ENCODE data around the gene BPIFA1. TPM values are rescaled to one million over a fixed set of nuclear protein-coding genes. Genes with fewer than 3 reads are reported as not detected.

BPIFA1 gene
- polyA plus RNA-seq, 1 donor, result not detected

DNA sequence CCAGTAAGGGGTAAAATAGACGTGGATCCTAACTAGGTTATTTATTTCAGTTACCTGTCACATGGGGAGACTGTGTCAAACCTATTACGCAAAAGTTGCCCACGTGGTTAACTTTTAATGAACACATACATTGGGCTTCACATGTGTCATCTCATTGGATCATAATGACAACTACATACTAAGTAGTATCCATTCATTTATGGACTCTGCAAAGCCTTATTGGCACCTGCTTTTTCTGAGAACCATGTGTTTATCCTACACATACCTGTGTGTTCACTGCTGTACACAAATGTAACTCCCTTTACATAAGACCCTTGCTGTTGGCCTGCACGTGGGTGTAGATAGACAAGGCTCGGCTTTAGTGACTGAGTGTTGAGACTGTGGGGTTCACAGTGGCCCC lies 5.1 kb downstream of the BPIFA1 start:
- DNase-seq, result no peak

DNA sequence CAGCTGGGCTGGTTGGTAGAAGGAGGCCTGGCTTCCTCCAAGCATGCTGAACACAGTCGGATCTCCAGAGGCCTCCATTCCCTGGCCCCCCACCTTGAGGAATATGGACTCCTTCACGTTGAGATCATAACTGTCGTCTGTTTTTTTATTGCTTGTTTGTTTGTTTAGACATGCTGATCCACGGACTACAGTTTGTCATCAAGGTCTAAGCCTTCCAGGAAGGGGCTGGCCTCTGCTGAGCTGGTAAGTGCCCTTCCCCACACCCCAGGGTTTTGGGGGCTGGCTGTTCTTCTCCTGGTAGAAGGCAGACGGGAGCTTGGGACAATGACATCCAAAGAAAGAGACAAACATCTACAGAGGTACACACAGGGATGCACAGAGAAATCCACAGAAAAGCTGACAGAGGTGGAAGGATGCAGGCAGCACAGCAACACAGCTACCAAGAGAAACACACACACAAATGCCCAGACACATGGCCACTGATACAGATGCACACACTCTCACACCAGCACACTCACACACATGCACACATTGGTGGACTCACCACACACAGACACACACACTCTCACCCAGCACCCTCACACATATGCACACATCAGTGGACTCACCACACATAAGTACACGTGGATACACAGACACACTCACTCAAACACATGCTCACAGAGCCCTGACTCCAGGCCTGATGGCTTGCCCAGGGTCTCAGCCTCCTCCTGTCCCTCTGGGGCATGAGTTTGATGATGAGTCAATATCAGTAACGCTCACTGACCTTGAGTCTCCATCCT lies 6.7 kb downstream of the BPIFA1 start:
- no peak for DNase-seq

- DNase-seq, result no peak
These were observed 10.3 kb downstream of the BPIFA1 start for GRCh38 chr20:33246077-33246476.

DNA sequence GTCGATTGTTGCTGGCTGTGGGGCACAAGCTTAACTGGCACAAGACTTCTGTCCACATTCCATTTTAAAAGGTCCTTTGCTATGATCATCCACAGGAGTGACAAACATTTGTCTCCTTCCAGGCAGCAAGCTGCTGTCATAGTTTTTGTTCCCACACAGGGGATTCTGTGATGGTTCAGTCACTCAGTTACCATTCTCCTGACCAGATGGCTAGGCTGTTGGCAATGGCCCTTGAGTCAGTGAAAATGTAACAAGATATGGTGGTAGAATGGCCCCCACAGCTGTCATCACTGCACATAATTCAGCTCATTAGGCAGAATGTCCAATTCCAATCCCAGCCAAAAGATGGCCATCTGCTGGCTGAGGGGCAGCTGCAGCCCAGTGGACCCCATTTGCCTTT lies 13.7 kb downstream of the BPIFA1 start:
- DNase-seq, result no peak

DNA sequence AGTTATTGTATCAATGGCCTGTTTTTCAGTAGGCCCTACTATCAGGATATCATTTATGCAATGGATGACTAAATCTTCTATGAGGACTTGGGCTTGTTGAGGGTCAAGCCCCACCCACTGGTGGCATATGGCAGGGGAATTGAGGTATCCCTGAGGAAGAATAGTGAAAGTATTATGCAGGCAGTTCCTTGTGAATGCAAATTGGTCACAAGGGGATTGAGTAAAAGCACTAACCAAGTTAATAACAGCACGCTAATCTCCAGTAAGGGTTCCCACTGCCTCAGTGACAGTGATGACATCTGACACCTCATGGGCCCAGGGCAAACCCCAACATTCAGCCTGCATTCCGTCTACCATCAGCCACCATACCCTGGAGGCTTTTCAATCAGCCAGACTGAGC lies 14.9 kb downstream of the BPIFA1 start:
- no peak for DNase-seq

DNA sequence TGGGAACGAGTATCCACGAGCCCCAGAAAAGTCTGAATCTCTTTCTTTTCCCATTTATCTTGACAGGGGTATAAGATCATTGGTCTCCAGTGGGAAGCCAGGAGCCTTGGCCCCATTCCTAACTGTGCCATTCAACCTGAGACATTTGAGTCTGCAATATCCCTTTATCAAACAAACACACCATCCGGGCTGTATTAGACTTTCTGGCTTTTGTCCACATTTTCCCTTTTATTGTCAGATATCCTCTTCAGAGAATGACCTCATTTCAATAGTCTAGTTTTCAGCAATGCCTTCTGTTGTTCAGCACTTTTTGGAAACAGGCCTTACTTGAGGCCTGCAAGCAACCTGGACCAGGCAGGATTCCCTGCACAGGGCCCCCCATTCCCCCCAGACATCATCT lies 15.7 kb downstream of the BPIFA1 start:
- no peak for DNase-seq

- no peak for DNase-seq
These were observed 16.7 kb downstream of the BPIFA1 start for GRCh38 chr20:33252460-33252859.

DNA sequence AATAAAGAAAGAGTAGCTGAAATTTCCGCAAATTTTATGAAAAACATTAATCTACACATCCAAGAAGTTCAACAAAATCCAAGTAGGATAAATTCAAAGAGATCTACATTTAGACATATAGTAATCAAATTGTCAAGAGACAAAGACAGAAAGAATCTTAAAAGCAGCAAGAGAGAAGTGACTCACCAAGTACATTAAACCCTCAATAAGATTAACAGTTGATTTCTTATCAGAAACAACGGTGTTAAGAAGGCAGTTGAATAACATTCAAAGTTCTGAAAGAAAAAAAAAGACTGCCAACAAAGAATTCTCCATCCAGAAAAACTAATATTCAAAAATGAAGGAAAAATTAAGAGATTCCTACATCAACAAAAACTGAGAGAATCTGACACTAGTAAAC lies 19.2 kb downstream of the BPIFA1 start:
- DNase-seq, result no peak

DNA sequence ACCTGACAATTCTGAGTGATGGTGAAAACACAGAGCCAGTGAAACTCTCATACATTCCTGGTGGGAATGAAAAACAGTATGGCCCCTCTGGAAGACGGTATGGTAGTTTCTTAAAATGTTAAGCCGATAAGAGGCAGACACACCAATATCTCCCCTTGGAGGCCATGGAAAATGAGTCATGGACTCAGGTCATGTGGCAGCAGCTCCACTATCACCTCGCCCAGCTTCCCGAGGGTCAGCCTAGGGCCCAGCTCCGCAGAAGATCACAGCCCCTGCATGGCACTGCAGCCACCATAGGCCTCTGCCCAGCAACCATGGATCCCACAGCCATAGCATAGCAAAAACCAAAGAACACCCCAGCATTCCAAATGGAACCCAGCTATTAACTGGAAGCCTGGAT lies 21.4 kb downstream of the BPIFA1 start:
- DNase-seq, result no peak

DNA sequence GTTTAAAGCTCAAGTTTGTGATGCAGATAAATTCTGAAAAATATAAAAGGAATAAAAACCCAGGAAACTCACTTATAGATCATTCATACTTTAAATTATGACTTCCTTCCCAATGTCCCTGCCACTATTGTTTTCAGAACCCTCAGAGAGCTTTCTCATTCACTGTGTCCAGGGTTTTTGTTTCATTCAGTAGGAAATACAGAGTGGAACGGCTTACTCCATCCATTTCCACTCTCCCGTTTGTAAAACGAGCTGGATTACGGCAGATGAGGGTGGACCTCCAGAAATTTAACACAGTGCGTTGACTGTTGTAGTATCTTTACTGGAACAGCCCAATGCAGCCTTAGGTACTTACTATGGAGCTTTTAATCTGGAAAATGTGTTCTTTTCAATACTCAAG lies 23.6 kb downstream of the BPIFA1 start:
- DNase-seq, result no peak

DNA sequence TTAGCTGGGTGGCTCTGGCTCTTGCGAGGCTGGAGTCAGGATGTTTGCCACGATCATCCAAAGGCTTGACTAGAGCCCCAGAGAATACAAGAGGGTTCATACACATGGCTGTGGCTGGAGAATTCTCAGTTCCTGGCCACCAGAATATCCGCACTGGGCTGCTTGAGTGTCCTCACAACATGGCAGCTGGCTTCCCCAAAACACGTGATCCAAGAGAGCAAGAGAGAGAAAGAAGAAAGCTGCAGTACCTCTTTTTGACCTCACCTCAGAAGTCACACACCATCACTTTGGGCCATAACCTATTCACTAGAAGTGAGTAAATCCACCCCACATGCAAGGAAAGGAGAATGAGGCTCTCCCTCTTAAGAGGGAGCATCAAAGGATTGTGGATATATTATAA lies 25.7 kb downstream of the BPIFA1 start:
- no peak for DNase-seq

DNA sequence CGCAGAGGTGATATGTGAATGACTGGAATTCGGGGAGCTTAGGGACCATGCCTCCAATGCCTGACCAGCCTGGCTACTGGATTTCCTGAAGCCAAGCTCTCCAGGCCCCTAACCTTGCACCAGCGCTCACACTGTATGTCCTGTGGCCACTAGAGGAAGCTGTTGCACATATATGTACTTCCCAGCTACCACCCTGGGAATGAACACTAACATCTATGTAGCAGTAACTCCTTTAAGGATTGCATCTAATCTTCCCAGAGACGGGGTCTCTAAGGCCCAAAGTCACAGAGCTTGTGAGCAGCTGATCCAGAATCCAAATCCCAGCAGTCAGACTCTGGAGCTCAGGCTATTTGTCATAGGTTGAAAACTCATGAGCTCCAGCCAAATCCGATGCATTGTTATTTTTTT lies 26.9 kb downstream of the BPIFA1 start:
- DNase-seq, result peak; percentile 51

GRCh38 chr20:33263784-33264183 lies 28.0 kb downstream of the BPIFA1 start:
- DNase-seq, result no peak

DNA sequence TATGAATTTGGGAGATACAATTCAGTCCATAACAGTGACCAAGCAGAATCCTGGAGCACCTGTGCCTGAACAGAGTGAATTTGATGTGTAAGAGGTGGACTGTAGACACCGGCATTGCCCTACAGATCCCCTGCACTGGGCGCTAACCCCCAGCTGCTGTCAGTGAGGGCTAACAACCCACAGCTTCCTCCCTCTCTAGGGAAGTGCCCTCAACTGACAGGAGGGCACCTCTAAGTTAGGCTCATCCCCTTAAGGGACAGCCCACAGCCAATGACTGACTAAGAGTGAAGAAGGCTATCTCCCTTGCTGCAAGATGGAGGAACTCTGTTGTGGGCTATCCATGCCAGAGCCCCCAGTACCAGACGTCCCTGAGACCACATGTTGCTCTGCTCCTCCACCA lies 31.9 kb downstream of the BPIFA1 start:
- no peak for DNase-seq

GRCh38 chr20:33272155-33272873 lies 36.5 kb downstream of the BPIFA1 start:
- no peak for DNase-seq

GRCh38 chr20:33273117-33273851 lies 37.5 kb downstream of the BPIFA1 start:
- DNase-seq, result no peak

GRCh38 chr20:33275215-33275614 lies 39.4 kb downstream of the BPIFA1 start:
- no peak for DNase-seq

- no peak for DNase-seq
These were observed 40.1 kb downstream of the BPIFA1 start for GRCh38 chr20:33275871-33276270.

DNA sequence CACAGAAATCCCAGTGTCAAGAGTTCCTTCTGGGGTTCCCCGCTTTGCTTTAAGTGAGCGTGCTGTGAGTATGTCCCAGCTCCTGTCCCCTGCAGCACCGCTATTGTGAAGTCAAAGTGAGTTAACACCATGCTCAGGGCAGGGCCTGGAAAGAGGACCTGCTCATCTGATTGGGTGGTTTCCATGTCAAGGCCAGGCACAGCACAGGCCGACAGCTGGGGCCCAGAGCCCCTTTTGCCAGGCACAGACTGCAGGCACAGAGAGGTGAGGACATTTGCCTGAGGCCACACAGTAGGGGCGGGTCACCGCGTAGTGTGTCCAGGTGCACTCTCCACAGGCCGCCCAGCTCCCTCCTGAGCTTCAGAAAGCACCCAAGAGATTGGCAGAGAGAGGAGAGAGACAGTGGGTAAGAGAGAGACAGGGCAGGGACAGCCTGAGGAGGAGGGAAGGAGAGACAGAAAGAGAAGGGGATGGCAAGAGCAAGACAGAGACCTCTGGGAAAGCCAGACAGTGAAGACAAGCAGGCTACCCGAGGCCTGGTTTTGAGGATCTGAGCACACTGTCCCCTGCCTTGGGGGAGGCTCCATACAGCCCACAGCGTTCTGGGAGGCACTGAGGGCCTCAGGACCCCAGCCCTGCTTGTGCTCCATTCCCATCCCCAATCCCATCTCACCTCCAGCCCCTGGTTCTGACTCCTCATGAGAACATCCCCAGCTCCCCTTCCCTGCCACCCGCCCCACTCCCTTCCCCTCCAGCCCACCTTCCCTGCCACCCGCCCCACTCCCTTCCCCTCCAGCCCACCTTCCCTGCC lies 40.7 kb downstream of the BPIFA1 start:
- DNase-seq, result no peak

DNA sequence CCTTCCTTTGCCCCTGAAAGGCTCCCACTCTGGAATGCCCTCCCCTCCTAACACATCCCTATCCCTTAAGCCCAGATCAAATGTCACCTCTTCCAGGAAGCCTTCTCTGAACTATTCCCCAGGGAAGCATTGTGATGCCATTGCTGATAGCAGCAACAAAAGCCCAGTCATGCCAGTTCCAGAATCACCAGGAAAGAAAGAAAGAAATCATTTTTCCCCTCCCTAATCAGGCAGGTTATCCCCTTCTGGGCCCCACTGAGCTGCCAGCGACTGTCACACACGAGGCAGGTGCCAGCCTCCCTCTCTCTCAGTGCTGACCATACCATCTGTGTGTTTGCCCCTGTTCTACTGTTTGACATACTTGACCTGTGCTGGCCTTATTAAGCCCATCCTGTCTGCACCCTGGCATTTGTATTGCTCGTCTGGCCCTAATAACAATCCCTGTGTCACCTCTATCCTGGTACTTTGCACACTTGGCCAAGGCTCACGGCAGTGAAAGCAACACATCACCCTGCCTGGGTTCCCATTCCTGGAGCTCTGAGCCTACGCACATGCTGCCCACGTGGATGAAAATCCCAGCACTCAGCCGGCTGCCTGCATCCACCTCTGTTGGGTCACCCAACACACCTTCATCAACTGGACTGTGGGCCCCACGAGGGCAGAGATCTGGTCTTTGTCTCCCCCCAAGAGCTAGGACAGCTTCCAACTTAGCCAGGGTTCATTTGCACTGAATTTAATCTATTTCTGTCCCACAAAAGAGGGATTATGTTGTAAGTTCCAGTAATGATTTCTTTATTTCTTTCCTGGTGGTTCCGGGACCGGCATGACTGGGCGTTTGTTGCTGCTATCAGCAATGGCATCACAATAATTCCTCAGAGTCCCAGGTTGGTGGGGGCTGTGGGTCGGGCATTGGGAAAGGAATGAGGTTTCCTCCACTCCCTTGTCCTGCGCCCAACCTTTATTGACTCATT lies 42.0 kb downstream of the BPIFA1 start:
- no peak for DNase-seq

DNA sequence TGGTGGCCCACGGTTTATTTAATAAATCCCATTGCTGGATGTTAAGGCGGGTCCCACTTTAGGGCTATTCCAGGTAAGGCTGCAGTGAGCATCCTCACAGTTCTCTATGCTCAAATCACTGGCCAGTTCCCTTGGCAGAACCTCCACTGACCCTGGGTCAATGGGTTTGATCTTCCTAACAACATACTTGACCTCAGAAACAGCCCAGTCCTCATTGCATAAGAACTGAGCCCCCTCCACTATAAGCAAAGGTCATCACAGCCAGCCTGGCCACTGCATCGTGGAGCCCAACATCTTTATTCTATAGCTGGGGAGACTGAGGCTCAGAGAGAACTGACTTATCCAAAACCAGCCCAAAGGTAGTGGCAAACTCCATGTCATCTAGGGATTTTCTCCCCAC lies 42.9 kb downstream of the BPIFA1 start:
- no peak for DNase-seq

All from hindlimb muscle (tissue), 1 donor.